CD4-positive, alpha-beta T cell treated with Interleukin-17A for 1 hour (primary cell): ENCODE data around the gene POGZ.
A peak's percentile ranks its signal among the peaks of the same experiment; 100 is the strongest.

Source experiments
- DNase-seq: peaks from one replicate; pipeline ENCODE4 v3.0.0-alpha.2; 2020

Gene POGZ

DNA sequence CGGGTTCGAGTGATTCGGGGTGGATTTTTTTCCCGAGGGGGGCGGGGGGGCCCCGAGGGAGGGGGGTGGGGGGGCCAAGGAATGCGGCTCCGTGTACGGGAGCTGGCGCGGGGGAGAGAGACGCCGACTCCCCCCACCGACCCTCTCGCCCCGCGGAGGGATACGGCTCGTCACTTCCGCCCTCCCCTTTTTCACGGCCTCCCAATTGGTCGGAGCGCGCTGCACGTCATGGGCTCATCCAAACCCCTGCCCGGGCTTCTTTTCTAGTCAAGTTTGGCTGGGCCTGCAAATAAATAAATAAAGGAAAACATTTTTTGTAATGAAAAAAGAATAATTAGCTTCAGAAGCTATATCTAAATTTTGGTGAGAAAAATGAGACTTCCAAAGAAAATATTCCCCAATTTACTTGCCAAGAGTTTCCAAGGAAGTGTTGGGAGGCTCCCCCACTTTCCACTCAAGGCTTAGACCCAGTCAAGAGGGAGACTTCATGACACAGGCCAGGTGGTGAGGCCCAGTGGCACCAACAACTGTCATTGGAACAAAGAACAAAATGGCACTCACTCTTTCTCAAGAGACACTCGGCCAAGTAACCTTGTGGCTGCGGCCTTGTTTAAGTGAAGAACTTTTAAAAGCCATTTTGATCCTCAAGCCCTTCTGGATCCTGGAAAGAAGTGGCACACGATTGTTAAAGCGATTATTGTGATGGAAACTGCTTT, at the start of gene POGZ:
TSS of gene POGZ (minus strand) at position 164 of the 716 bp plus-strand sequence. CDS start 17,290 bp downstream, outside the sequence.
- DNase-seq, result peak; percentile 96

DNA sequence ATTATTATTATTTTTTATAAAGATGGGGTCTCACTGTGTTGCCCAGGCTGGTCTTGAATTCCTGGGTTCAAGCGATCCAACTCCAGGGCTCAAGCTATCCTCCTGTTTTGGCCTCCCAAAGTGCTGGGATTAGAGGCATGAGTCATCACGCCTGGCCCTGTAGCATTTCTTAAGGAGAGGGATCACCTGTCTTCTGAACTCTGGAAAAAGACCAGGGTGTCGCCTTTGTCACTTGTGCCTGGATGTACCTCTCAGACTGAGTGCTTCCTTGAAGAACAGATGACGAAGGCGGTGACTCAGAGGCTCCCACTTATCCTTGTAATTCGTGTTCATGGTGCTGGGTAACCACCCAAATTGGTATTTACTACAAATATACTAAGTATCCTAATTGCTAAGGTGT, 49.5 kb upstream of the POGZ start:
- no peak for DNase-seq

DNA sequence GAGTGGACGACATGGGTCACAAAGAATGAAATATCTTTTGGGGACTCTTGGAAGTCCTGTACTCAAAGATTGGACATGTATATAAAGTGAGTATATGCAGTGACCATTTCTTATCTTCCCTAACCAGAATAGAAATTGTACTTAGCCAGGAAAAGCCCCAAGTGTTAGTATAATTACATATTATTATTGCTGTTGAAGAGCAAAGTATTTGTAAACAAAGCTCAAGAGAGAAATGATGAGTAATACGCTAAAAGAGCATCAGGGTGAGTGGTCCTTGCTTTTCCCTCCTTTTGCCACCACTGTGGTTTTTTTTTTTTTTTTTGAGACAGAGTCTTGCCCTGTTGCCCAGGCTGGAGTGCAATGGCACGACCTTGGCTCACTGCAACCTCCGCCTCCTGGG, 45.5 kb upstream of the POGZ start:
- no peak for DNase-seq

- DNase-seq, result no peak
These were observed 45.0 kb upstream of the POGZ start for GRCh38 chr1:151504252-151504651.

- no peak for DNase-seq
These were observed 43.8 kb upstream of the POGZ start for GRCh38 chr1:151502859-151503780.

GRCh38 chr1:151502035-151502700, 42.9 kb upstream of the POGZ start:
- no peak for DNase-seq

DNA sequence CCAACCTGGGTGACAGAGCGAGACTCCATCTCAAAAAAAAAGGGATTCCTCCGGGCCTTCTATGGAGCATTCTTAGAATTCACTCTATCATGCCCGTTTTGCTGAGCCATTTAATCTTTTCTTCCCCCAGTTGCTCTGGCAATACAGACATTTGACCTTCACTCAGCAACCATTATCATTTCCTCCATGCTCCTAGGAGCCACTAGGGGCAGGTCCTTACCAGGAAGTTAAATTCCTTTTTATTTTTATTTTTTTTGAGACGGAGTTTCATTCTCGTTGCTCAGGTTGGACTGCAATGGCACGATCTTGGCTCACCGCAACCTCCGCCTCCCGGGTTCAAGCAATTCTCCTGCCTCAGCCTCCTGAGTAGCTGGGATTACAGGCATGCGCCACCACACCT, 42.2 kb upstream of the POGZ start:
- DNase-seq, result no peak

DNA sequence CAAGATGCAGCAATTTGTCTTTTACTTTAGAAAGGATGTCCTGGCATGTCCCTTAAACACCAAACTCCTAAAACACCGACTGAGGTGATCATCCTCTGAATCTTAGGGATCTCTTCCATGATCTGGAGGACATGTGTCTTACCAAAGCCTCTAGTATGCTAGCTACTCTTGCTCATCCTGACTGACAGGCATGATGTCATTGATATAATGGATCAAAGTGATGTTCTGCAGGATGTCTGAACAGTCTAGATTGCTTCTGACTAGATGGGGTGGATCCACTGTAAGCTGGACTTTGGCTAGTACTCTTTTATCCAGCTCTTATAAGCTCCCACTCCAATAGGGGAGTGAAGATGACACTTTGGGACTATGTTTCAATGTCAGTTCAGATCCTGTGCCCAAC, 40.6 kb upstream of the POGZ start:
- no peak for DNase-seq

- no peak for DNase-seq
These were observed 40.1 kb upstream of the POGZ start for GRCh38 chr1:151499365-151499764.

GRCh38 chr1:151495316-151495715, 36.0 kb upstream of the POGZ start:
- no peak for DNase-seq

DNA sequence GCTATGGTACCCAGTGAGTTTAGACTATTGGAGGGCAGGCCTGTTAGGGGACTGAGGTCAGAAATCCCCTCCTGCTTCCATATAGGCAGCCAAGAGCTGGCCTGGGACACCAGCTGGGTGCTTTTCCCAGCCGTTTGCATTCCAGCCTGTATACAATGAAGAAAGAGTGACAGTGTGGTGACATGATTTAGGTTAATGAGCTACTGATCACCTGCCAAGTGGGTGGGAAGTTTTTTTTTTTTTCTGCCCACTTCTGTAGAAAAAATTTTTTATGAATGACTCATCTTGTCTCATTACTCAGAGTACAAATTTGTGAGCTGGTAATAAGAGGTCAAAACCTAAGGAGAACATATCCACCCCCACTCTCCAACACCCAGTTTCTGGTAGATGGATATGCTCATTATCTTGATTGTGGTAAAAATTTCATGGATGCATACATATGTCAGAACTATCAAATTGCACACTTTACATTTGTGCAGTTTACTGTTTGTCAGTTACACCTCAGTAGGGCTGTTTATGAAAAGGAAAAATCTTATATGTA, 35.5 kb upstream of the POGZ start:
- DNase-seq, result no peak

- DNase-seq, result no peak
These were observed 33.7 kb upstream of the POGZ start for GRCh38 chr1:151493042-151493441.

- no peak for DNase-seq
These were observed 32.8 kb upstream of the POGZ start for GRCh38 chr1:151492120-151492519.

DNA sequence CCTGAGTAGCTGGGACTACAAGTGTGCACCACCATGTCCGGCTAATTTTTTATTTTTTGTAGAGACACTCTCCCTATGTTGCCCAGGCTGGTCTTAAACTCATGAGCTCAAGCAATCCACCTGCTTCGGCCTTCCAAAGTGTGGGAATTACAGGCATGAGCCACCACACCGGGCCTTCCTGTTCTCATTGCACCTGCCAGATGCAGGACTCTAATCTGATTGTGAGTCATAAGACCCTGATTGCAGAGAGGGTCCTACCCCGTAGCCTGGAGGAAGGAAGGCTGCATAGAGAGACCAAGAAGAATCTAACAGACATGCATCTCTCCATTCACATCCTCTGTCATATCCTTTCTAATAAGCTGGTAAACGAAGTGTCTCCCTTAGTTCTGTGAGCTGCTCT, 32.3 kb upstream of the POGZ start:
- no peak for DNase-seq

GRCh38 chr1:151486557-151486956, 27.3 kb upstream of the POGZ start:
- no peak for DNase-seq

- no peak for DNase-seq
These were observed 26.5 kb upstream of the POGZ start for GRCh38 chr1:151485685-151486255.

GRCh38 chr1:151482017-151482416, 22.7 kb upstream of the POGZ start:
- no peak for DNase-seq

DNA sequence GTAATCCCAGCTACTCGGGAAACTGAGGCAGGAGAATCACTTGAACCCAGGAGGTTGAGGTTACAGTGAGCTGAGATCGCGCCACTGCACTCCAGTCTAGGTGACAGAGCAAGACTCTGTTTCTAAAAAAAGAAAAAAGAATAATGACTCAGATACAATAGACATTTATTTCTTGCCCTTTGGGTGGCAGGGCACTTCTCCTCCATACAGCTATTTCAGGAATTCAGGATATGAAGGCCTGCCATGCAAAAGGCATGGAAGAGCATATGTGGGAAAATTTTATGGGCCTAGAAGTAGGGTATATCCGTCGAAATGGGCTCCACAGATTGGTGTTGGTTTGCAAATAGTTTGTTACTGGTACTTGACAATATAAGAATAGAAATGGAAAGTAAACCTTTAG, 20.2 kb upstream of the POGZ start:
- no peak for DNase-seq

DNA sequence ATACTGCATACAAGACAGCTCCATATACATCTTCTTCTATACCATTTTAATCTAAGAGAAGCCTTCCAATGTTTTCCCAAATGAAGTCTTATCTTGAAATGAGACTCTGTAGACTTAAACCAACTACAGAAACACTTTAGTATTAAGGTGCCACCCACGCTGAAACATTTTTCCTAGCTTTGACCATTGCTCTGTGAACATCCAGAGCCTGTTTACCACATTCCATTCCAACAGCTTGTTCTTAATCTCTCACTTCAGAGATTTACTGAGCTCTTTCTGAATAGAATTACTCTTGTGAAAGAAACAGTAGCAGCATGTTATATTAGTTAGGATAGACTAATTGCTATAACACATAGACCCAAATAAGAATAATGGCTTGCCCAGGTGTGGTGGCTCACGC, 19.6 kb upstream of the POGZ start:
- DNase-seq, result no peak

DNA sequence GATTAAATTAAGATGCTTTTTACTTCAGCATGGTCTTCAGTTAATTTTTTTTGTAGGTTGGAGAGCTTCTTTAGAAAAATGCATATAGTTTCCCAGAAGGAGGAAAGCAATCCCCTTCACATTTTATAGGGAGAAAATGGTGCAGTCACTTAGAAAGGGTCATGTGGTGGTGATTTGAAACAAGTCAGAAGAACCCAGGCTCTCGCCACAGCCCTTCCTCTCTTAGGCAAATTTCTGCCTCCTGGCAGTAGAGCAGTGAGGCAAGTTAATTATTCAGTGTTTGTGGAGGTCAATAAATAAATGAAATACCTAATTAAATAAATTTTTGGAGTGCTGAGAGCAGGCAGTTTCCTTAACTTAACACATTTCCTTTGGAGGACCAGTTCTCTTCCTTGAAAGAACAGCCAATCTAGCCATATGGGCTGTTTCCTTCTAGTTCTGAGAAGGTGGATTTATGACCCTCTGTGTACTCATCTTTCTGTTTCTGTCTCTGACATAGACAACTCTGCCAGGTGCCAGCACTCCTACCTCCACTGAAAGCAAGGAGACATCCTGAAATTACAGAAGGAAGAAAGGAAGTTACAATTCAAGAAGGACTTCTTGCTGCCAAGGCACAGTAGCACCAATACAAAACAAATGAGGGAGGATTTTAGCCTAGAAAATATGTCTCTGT, 19.0 kb upstream of the POGZ start:
- no peak for DNase-seq

- no peak for DNase-seq
These were observed 17.8 kb upstream of the POGZ start for GRCh38 chr1:151477066-151477465.

DNA sequence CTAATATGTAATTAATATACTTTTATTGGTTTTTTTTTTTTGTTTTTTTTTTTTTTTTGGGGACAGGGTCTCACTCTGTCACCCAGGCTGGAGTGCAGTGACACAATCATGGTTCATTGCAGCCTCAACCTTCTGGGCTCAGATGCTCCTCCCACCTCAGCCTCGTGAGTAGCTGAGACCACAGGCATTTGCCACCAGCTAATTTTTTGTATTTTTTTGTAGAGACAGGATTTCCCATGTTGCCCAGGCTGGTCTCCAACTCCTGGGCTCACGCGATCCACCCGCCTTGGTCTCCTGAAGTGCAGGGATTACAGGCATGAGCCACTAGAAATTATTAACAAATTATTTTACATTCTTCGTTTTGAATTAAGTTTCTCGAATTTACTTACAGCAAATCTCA, 16.8 kb upstream of the POGZ start:
- no peak for DNase-seq
